Panc1 (cell line): ENCODE data around the gene MTHFR.

Experiments
- CTCF ChIP-seq: fragments of 450-650 bp; IDR thresholded peaks from 2 replicates; pipeline ENCODE4 v1.5.1; 2017; ENCODE audit warnings: mild to moderate bottlenecking
- SIN3A ChIP-seq: IDR thresholded peaks from 2 replicates; pipeline ENCODE4 v1.6.1; 2012; ENCODE audit warnings: low read depth, mild to moderate bottlenecking, low read length, moderate library complexity, borderline replicate concordance; ENCODE audit not compliant: insufficient read depth

GRCh38 chr1:11741919-11742558, 63.7 kb downstream of the MTHFR start:
- TF ChIP-seq SIN3A: no peak
- no peak for TF ChIP-seq CTCF
